Stomach (tissue), 9 donors: ENCODE data around the gene CCNDBP1. TPM values are rescaled to one million over a fixed set of nuclear protein-coding genes. Genes with fewer than 3 reads are reported as not detected.

Source experiments
- DNase-seq, 2 donors: peaks; one replicate each; pipeline versions ENCODE4 v3.0.0 to v3.0.0-alpha.2; 2013 to 2019
- H3K27ac ChIP-seq, 5 donors: fragments of 200-600 bp in 4 of 5; sonication (generic) in 4 of 5; one replicate each; pipeline ENCODE4 v1.5.1; 2013 to 2019; ENCODE audit warnings: mild to moderate bottlenecking in 1 of 5, moderate library complexity in 1 of 5
- H3K27me3 ChIP-seq, 3 donors: fragments of 200-600 bp; sonication (generic); one replicate each; pipeline ENCODE4 v1.5.1; 2017 to 2019; ENCODE audit warnings: mixed run types in 1 of 3
- H3K36me3 ChIP-seq, 4 donors: fragments of 200-600 bp; sonication (generic); 1 replicate in 3 of 4; 2 replicates in 1 of 4; pipeline ENCODE4 v1.5.1; 2016 to 2019
- H3K4me1 ChIP-seq, 4 donors: fragments of 200-600 bp; sonication (generic); one replicate each; pipeline ENCODE4 v1.5.1; 2016 to 2019
- H3K4me3 ChIP-seq, 4 donors: fragments of 200-600 bp; sonication (generic) in 3 of 4; one replicate each; pipeline ENCODE4 v1.5.1; 2016 to 2019; ENCODE audit warnings: mild to moderate bottlenecking in 1 of 4
- H3K9me3 ChIP-seq, 4 donors: fragments of 200-600 bp; sonication (generic); one replicate each; pipeline ENCODE4 v1.5.1; 2016 to 2019
- CTCF ChIP-seq, 7 experiments: fragments of 450-650 bp in 4 of 7; fragments of 200-600 bp in 3 of 7; sonication (generic) in 3 of 7; IDR thresholded peaks; one replicate each; pipeline ENCODE4 v1.5.1; 2016 to 2019; ENCODE audit warnings: antibody characterized with exemption in 7 of 7, control low read depth in 2 of 7, mild to moderate bottlenecking in 1 of 7
- EP300 ChIP-seq: sonication (generic); formaldehyde crosslinking; IDR thresholded peaks from one replicate; pipeline ENCODE4 v1.6.1; 2017; ENCODE audit warnings: antibody characterized with exemption
- POLR2A ChIP-seq, 4 donors: fragments of 450-650 bp; IDR thresholded peaks; one replicate each; pipeline ENCODE4 v1.6.1; 2016; ENCODE audit warnings: antibody characterized with exemption in 4 of 4, control low read depth in 2 of 4, mild to moderate bottlenecking in 1 of 4, moderate library complexity in 1 of 4
- POLR2AphosphoS5 ChIP-seq, 3 donors: sonication (generic); formaldehyde crosslinking; IDR thresholded peaks; one replicate each; pipeline ENCODE4 v1.6.1; 2016; ENCODE audit warnings: antibody characterized with exemption in 3 of 3
- WGBS, 5 donors: extraction: QIAGEN DNeasy Blood & Tissue Kit in 3 of 5; methylation state at CpG; one replicate each; pipeline versions ENCODE4 v1.1.5 to v1.1.7; 2013 to 2018; 5-methylcytosine and 5-hydroxymethylcytosine counted together
- intact Hi-C: fragments of 100-400 bp; cut with DNase I; formaldehyde crosslinking; loops from one replicate; pipeline ENCODE4 v1.15.1; 2023; ENCODE audit warnings: low total_unique reads
- polyA plus RNA-seq, 3 donors: library from polyadenylated mRNA; stranded (reverse); fragments of 200-250 nt; gene quantifications; one replicate each; pipeline ENCODE4 v1.2.3, GENCODE V29; 2013
- total RNA-seq, 5 donors: library from RNA; depleted of rRNA; stranded (reverse); fragments of >200 nt; gene quantifications; one replicate each; pipeline versions ENCODE4 v1.1.0 to v1.2.3, GENCODE V29; 2014 to 2016
- donor health status: healthy with polysubstance abuse.
- donor health status: Bipolar disorder and iron deficiency.
- donor health status: healthy.

The CCNDBP1 gene
- total and polyA plus RNA-seq, 8 donors: 41.1 to 136 (median 52.8) TPM

GRCh38 chr15:43210807-43211206 is 25.6 kb downstream of the CCNDBP1 start:
- intact Hi-C loops: no loop called here
- 72 to 82% (median 78%) methylated on average over 9 of the region's 9 CpGs for WGBS, 5 donors
- Histone ChIP-seq H3K36me3 (no peaks in the 10 kb centered on the region), H3K4me3 (no peak overlapping the region), H3K4me1 (no peaks in the 10 kb centered on the region), H3K27ac (no peak overlapping the region), H3K9me3 (no peaks in the 10 kb centered on the region), H3K27me3 (peaks cover 0 to 46% (median 12%) of the 10 kb centered on the region in 3 donors)
- DNase-seq: no peak
- TF ChIP-seq POLR2A (IDR thresholded peaks at IDR 0.05): no peak
- TF ChIP-seq EP300: no peak
- TF ChIP-seq CTCF (IDR thresholded peaks at IDR 0.05): no peak
- TF ChIP-seq POLR2AphosphoS5 (IDR thresholded peaks at IDR 0.05): no peak

GRCh38 chr15:43211224-43211735 is 26.1 kb downstream of the CCNDBP1 start:
- H3K27ac ChIP-seq: no peak overlapping the region
- WGBS, 5 donors: 68 to 85% (median 74%) methylated on average over 4 of the region's 4 CpGs
- H3K4me1 ChIP-seq: no peaks in the 10 kb centered on the region
- DNase-seq: no peak
- no peak overlapping the region for H3K4me3 ChIP-seq
- H3K9me3 ChIP-seq: no peaks in the 10 kb centered on the region
- no peak for TF ChIP-seq POLR2AphosphoS5 (IDR thresholded peaks at IDR 0.05)
- no peak for TF ChIP-seq EP300
- no peak for TF ChIP-seq POLR2A (IDR thresholded peaks at IDR 0.05)
- no peaks in the 10 kb centered on the region for H3K36me3 ChIP-seq
- peaks cover 0 to 46% (median 12%) of the 10 kb centered on the region in 3 donors for H3K27me3 ChIP-seq
- intact Hi-C loops: no loop called here

GRCh38 chr15:43212299-43212698 is 27.1 kb downstream of the CCNDBP1 start:
- no peak overlapping the region for H3K27ac ChIP-seq
- WGBS, 5 donors: 74 to 84% (median 78%) methylated on average over 7 to 8 of the region's 8 CpGs
- intact Hi-C loops: no loop called here
- H3K4me1 ChIP-seq: no peaks in the 10 kb centered on the region
- peaks cover 0 to 44% (median 12%) of the 10 kb centered on the region in 3 donors for H3K27me3 ChIP-seq
- no peak for TF ChIP-seq EP300
- TF ChIP-seq CTCF (IDR thresholded peaks at IDR 0.05): no peak
- no peak for TF ChIP-seq POLR2A (IDR thresholded peaks at IDR 0.05)
- no peak for TF ChIP-seq POLR2AphosphoS5 (IDR thresholded peaks at IDR 0.05)
- no peak for DNase-seq
- H3K9me3 ChIP-seq: no peaks in the 10 kb centered on the region
- no peaks in the 10 kb centered on the region for H3K36me3 ChIP-seq
- H3K4me3 ChIP-seq: no peak overlapping the region

- TF ChIP-seq CTCF (IDR thresholded peaks at IDR 0.05) (no peak), EP300 (no peak), POLR2A (IDR thresholded peaks at IDR 0.05) (no peak), POLR2AphosphoS5 (IDR thresholded peaks at IDR 0.05) (no peak)
- Histone ChIP-seq H3K27me3 (peaks cover 0 to 37% (median 11%) of the 10 kb centered on the region in 3 donors), H3K4me3 (no peak overlapping the region), H3K4me1 (no peaks in the 10 kb centered on the region), H3K27ac (no peak overlapping the region), H3K9me3 (no peaks in the 10 kb centered on the region), H3K36me3 (no peaks in the 10 kb centered on the region)
- no peak for DNase-seq
- intact Hi-C loops: no loop called here
Measured at GRCh38 chr15:43212951-43213350, 27.7 kb downstream of the CCNDBP1 start.

GRCh38 chr15:43213466-43213865 is 28.3 kb downstream of the CCNDBP1 start:
- TF ChIP-seq CTCF (IDR thresholded peaks at IDR 0.05): no peak
- TF ChIP-seq POLR2AphosphoS5 (IDR thresholded peaks at IDR 0.05): no peak
- TF ChIP-seq EP300: no peak
- TF ChIP-seq POLR2A (IDR thresholded peaks at IDR 0.05): no peak
- DNase-seq: no peak
- intact Hi-C loops: no loop called here
- H3K27ac ChIP-seq: no peak overlapping the region
- WGBS, 5 donors: 76 to 90% (median 85%) methylated on average over 3 to 5 of the region's 5 CpGs
- H3K36me3 ChIP-seq: no peaks in the 10 kb centered on the region
- H3K4me1 ChIP-seq: no peaks in the 10 kb centered on the region
- peaks cover 0 to 32% (median 6%) of the 10 kb centered on the region in 3 donors for H3K27me3 ChIP-seq
- no peaks in the 10 kb centered on the region for H3K9me3 ChIP-seq
- no peak overlapping the region for H3K4me3 ChIP-seq
